GM18511 (cell line): Measurements from ENCODE around the gene SLC27A2.

Source experiments
- ATAC-seq: cut with Tn5 transposase; IDR thresholded peaks from one replicate; pipeline ENCODE4 v1.9.1; 2021; ENCODE audit warnings: mild to moderate bottlenecking, moderate library complexity; ENCODE audit not compliant: unreplicated experiment

Gene SLC27A2

DNA sequence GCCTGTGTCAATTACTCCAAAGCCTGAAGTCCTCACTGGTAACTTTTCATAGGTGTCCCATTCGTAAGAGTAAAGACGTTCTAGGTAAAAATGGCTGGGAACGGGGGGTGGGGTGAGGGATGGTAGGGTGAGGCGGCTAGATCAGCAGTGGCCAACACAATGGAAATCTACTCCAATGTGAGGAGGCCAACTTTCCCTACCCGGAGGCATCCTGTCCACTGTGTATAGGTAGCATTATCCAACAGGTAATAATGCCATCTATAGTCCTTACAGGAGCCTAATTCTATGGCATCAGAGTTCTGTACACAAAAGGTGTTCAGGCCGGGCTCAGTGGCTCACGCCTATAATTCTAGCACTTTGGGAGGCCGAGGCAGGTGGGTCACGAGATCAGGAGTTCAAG lies 54.4 kb downstream of the SLC27A2 start:
- no peak for ATAC-seq

DNA sequence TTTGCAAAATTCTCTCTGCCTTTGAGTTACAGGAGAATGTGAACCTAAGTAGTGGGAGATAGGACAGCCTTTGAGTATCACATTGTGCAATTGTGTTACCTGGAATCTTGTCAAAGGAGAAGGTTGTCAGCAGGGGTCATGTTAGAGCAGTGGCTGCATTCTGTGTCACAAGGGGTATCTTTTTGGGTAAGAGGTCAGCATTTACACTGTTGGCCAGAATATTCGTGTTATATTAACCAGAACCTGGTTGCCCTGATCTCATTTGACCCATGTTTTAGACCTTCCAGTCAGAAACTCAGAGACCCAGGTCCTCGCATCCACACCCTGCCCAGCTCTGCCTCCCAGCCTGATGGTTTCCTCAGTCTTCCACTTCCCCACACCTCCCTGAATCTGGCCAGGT lies 56.3 kb downstream of the SLC27A2 start:
- no peak for ATAC-seq

DNA sequence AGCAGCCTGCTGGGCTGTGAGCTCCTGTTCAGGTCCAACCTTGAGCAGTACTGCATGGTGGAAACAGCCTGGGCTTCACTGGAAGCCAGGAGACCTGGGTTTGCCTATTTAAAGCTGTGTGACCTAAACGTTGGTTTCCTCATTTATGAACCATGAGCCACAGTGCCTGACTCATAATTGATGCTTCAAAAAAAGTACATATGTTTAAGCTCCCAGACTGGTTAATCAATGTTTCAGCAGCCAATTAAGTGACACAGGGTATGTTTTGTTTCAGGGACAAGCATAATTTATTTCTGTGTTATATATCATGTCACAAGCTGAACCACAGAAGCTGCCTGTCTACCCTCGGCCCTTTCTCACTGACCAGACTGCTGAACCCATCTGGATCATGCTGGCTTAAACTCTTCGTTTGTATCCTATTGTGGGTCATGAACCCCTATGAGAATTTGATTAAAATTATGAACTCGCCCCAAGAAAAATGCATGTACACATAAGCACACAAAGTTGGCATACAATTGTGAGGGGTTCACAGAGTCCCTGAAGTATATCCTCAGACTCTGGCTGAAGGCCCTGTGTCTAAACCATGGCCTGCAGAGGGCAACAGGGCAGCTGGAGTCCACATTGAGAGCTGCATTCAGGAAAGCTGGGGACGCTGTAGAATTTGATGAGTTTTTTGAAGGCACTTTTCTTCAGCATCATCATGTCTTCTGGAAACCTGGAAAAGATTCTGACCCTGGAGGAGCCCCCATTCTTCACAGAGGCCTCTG lies 59.9 kb downstream of the SLC27A2 start:
- no peak for ATAC-seq

DNA sequence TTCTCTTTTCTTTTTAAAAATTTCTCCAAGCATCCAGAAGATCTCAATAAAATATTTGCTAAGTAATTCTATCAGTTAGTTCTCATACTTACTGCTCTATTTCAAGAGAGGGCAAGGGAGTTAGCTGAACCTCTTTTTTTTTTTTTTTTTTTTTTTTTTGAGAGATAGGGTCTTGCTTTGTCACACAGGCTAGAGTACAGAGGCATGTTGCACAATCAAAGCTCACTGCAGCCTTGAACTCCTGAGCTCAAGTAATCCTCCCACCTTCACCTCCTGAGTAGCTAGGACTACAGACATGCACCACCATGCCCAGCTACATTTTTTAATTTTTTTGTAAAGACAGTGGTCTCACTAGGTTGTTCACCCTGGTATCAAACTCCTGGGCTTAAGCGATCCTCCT lies 62.2 kb downstream of the SLC27A2 start:
- no peak for ATAC-seq

DNA sequence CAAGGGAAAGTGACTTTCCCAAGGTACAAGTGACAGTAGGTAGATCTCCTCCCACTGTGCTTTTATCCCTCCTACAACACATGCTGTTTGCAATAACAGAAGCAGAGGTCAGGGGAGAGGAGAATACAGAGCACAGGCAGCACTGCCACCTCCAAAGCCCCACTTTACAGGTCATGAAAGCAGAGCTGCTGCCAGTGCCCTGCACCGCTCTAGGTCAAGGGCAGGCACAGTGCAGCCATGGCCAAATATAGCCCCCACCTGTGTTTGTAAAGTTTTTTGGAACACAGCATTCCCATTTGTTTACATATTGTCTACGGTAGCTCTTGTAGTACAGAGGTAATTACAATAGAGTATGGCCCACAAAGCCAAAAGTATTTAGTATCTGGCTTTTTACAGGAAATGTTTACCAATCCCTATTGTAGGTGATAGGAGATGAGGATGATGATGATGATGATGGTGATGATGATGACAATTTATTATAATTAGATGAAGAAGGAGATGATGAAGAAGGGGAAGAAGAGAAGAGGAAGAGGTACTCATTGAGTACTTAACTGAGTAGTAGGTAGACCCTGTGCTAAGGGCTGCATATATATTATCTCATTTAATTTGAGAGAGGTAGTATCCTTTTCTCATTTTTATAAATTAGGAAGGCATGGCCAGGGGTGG lies 63.1 kb downstream of the SLC27A2 start:
- ATAC-seq = no peak

DNA sequence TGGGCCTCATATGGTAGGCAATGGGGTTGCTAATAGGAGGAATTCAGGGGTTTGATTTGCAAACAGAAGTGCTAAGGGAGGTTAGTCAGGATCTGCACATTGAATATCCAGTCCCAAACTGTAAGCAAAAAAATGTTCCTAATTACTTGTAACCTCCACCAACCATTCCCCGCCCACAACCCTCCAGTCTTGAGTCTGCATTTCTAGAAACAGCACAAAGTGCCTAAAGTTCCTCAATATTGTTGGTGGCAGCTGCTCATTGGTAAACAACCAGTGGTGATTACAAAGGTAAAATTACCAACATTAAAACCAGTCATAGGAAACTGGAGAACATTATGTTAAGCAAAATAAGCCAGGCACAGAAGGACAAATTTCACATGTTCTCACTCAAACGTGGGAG lies 64.6 kb downstream of the SLC27A2 start:
- no peak for ATAC-seq

DNA sequence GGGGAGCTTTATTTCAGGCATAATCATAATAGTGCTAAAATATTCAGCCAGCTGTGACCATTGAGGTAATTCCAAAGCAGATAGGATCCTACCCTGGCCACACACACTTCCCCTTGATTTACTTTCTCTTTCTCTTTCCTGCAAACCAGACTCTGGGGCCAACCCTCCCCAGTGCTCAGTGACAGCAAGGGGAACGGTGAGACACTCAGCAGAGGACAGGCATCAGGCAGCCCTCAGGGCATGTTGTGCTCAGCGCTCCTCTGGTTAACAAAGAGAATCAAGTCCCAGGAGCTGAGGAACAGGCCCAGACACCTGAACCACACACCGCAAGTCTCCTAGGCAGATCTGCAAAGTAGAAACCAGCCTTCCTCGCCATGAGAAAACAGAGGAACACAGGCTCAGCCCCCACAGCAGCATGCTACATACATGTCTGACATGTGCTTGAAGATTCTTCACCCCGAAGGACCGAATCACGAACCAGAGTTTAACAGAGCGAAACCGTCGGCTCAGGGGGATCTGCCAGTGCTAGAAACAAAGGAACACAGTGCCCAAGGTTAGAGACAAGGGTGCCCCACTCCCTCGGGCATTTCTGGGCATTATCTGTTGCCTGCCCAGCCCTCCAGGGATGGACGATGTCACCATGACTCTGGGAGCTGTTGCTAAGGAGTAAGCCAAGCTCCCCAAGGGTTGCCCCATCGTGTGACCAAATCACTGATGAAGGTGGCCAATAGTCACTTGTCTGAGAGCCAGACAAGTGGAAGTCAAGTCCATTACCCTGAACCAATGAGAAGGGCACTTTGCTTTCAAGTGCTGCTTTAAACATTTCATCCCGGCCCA lies 66.0 kb downstream of the SLC27A2 start:
- ATAC-seq = peak; percentile 97

DNA sequence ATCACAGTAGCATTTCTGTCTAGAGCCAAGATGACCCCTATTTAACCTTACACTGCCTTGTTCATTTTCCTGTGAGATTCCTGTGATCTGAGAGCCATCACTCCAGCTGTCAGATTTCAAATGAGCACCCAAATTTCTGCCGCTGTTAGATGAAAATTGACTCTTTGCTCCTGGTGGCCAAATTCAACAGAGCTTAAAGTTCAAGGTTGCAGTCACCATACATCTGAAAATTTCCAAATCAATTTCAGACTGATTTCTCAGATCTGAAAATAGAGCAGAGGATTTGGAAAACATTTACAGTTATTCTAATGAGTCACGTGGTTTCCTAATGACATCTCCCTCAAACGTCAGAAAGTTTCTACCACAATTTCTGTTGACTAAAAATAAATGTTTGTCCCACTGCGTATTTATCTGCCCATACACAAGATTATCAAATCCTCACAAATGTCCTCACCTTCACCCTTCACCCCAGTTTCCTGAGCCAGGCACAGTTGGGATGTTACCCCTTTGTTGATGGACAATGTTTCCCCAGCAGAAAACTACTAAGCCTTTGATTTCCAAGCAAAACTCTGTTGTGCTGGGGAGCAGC lies 67.1 kb downstream of the SLC27A2 start:
- ATAC-seq = no peak

DNA sequence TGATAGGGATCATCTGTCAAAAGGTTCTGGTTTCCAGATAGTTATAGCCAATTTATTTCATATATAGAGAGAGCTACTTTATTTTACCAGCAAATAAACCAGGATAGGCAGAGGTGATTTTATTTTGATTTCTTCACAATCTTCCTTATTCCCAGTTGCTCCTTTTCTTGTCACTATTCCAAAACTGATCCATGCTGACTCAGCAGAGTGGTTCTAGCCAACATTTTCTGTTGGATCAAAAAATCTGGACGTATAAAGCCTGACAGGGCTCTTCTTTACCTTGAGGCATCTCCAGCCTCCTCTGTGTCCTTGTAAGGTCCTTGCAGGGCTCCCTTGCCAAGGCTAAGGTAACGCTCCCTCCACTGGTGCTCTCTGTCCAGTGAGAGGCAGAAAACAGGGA lies 67.7 kb downstream of the SLC27A2 start:
- ATAC-seq = no peak

DNA sequence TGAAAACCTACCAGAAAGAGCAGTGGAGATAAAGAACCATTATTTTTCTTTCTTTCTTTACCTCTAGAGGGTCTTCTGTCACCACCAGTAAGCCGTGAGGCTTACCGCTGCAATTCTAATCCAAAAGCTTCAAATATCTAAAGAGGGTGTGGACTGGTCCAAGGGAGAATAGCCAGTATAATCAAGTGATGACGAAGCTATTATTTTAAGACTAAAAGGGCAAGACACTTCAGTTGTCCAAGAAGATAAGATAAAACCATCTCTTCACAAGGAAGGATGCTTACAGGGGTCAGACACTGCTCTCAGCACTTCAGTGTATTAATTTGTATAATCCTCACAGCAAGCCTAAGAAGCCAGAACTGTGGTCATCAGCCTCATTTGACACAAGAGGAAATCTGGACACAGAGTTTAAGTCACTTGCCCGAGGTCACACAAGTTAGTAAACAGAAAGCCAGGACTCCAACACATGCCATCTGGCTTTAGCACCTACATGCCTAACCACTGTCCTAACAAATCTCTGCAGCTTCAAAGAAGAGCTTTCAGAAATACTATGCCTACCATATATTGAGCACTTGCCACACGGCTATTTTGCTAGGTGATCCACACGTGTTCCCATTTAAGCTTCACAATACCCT lies 68.9 kb downstream of the SLC27A2 start:
- ATAC-seq = no peak

DNA sequence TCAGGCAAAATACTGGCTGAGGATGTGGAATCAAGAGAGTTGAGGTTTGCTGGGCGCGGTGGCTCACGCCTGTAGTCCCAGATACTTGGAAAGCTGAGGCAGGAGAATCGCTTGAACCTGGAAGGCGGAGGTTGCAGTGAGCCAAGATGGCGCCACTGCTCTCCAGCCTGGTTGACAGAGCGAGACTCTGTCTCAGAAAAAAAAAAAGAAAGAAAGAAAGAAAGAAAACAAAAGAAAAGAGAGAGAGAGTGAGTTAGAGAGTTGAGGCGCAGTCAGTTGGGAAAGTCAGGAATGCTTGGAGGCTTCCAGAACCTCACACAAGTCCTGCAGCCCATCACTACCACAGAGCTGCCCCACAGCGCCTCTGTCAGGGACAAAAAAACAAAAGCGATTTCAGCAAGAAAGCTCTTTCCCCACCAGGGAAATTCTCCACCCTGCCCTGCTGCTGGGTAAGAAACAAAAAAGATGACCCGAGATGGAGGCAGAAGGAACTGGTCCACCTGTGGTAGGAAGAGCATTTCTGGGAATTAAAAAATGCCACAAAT lies 69.7 kb downstream of the SLC27A2 start:
- no peak for ATAC-seq

DNA sequence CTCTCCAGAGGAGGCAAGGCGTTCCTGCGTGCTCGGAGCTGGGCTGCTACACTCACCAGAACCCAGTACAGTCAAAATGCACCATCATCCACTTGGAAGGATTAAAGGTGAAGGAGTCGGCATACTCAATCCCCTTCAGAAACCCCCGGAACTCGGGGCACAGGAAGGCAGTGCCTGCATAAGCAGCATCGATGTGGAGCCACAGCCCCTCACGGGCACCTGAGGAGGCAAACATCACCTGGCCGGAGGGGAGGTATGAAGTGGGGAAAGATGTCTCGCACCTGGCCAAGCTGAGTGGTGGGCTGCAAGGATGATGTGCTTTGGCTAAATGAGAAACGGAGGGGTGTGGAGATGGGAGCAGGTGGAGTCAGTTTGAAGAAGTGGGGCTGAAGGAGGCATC lies 70.6 kb downstream of the SLC27A2 start:
- no peak for ATAC-seq

DNA sequence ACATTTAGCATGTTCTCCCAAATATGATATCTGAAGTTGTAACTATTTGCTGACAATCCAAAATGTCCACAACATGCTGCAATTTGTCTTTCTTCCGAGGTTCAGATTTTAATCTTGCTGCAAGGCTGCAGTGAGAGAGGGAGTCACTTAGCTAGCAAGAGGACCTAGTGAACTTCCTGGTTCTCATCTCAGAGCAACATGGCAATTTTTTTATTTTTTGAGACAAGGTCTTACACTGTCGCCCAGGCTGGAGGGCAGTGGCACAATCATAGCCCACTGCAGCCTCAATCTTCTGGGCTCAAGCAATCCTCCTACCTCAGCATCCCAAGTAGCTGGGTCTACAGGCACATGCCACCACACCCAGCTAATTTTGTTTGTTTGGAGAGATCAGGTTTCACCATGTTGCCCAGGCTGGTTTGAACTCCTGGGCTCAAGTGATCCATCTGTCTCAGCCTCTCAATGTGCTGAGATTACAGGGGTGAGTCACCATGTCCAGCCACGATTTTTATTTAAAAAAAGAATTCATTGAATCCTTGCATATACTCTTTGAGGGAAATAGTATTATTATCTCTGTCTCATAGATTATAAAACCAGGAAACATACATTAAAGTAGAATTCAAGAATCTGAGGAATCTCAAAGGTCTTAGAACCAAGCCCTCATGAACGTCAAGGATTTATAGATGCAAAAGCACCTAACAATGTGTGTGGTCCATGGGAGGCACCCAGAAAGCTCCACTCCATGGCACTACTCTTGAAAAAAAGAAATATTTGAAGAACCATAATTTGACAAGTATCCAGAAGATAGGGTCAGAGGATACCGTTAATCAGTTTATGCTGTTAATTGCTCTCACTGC lies 74.4 kb downstream of the SLC27A2 start:
- ATAC-seq = no peak

DNA sequence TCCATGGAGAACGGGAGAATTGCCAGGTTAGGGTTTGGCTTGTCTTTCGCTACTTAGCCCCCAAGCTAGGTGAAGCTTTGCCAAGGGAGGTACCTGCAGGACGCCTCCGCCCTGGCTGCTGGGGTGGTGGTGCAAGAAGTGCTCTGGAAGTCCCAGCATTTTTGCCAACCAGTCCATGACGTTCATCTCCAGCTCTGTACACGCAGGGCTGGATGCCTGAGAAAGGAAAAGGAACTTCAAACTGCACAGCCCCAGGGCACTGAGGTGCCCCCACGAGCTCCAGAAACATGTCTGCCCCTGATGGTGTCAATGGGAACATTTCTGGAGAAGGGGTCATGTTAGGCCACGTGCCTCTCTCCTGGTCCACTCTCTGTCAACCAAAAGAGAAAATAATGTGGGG lies 75.3 kb downstream of the SLC27A2 start:
- no peak for ATAC-seq

DNA sequence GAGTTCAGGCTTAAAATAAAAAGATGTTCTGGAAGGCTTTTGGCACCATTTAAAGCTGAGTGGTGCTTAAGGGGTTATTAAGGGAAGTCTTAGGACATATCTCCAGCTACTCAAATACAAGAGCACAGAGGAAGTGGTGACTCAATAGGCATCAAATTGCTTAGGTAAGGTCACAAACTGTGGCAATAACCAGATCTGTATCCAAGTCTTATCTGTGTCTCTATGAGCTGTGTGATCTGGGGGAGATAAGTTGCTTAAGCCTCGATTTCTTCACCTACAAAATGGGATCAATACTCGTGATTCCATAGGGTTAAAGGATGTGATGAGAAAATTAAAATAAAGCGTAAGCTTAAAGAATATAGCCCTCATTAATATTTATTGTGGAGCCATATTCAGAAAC lies 75.9 kb downstream of the SLC27A2 start:
- ATAC-seq = no peak

DNA sequence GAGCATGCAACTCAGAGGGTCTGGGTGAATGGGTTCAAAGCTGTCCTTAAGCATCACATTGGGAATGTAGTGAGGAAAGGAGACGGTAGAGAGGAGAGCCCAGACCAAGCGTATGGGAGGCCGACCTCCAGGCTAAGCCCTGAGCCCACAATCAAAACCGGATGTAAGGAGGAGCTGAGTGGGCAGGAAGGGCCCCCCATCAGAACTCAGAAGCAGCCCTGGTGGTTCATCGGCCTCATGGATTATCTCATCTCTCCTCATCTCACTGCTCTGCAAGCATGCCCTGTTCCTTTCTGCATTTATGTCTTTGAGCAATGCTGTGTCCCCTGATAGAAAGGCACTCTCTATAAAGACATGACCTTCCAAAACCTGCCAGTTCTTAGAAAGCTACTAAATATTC lies 77.3 kb downstream of the SLC27A2 start:
- no peak for ATAC-seq

DNA sequence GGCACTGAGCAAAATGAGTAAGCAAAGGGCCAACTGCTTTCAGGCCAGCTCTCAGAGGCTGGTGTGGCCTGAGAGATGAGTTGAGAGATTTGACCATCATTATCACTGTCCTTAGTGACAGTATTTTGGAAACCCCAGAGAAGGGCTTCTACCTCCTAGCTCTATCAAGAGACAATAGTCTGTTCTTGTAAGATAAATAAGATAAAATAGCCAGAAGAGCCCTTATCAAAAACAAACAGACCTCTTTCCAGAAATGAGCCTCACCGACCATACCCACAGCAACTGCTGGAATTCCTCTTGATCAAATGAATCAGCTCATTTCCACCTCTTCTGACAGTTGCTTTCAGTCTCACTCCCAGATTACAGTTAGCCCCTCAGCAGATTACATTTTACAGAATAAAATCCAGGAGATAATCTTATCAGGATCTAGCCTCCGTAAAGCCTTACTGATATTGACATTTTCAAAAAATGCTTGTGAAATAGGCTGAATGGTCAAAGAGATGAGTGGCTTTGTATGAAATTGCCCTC lies 79.0 kb downstream of the SLC27A2 start:
- ATAC-seq = peak; percentile 76

DNA sequence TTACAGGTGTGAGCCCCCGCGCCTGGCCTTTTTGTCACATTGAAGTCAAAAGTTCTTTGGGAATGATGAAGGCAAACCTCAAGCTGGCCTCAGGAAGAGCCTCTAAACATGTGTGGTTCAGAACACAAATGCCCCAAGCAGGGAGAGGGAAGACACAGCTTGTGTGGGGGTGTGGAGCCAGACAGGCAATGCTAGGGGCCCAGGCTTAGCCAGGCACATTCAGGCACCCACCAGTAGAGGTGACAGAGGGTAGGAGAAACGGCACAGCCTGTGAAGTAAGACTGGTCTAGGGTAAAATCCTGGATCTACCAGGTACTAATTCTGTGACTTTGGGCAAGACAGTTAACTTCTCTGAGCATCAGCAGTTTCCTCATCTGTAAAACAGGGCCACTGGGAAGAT lies 80.0 kb downstream of the SLC27A2 start:
- no peak for ATAC-seq

DNA sequence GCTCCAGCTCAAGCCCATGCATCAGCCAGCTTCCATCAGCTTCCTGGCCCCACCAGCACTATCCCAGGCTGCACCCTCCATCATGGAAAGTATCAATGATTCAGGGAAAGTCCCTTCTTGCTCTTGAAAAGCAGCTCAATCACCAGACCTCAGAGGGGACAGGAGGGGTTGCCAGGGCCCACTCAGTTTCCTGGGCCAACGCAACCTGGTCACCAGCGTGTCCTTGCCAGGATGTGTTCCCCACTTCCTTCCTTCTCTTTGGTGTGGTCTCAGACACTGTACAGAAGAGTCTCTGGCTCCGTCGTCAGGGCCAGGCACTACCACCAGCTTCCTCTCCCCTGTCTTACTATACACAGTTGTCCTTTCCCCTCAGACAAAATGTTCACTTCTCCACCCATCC lies 80.5 kb downstream of the SLC27A2 start:
- no peak for ATAC-seq

DNA sequence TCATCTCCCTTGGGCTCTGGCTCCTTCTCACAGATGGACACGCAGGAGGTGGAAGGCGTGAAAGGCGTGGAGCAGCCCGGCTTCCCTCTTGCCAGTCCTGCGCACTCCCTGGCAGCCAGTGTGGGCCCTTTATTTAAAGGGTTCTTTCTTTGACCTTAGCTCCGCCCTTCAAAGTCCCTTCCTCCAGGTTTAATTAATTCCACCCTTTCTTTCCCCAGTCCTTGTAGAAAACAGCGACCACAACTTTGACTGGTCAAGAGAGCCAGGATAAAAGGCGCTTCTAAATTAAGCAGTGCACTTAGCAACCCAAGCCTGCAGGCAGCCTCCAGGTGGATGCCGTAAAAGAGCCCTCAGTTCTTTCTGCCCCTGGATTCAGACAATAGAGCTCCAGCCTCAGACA lies 83.6 kb downstream of the SLC27A2 start, which contains the start of gene HDC:
Gene HDC (minus strand): TSS at position 107 of the 400 bp plus-strand sequence. CDS start 103 bp downstream, at position 4.
- ATAC-seq = no peak
